ENCODE results near the gene PTPN14.

DNA sequence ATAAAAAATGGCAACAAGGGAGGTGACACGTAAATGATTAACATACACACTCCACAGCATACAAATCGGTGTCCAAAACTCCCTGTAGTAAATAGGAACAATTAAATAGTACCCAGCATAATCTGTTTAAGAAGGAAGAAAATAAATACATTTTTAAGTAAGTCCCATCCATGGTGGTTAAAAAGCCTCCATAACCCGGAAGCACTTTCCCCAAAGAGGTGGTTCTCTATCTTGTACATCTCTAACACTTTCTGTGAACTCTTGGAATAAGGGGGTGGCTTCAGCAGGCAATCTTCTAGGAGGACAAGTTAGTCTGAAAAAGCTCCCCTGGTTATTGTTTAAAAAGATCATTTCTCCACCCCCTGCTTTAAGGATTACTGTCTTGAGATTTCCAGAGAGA is 76.9 kb downstream of the PTPN14 start:
- no peak for TF ChIP-seq CTCF (conservative IDR thresholded peaks at IDR 0.05; ENCODE audit: low read length)
- TF ChIP-seq EZH2phosphoT487 (IDR thresholded peaks at IDR 0.05; ENCODE audit: borderline replicate concordance), result no peak
